Ishikawa (cell line): Measurements from ENCODE around the gene CEP126.

Source experiments
- EP300 ChIP-seq: IDR thresholded peaks from 2 replicates; pipeline ENCODE4 v1.6.1; 2012; ENCODE audit warnings: borderline replicate concordance
- MAX ChIP-seq: IDR thresholded peaks from 2 replicates; pipeline ENCODE4 v1.6.1; 2012
- RAD21 ChIP-seq: IDR thresholded peaks from 2 replicates; pipeline ENCODE4 v1.6.1; 2012; ENCODE audit warnings: low read depth
- TEAD4 ChIP-seq: IDR thresholded peaks from 2 replicates; pipeline ENCODE4 v1.6.1; 2012

- TF ChIP-seq TEAD4 (no peak), EP300 (no peak), MAX (no peak), RAD21 (no peak)
These were observed 8.7 kb downstream of the CEP126 start for GRCh38 chr11:101923554-101923953.
